ENCODE results near the gene SRSF1.

The SRSF1 gene

DNA sequence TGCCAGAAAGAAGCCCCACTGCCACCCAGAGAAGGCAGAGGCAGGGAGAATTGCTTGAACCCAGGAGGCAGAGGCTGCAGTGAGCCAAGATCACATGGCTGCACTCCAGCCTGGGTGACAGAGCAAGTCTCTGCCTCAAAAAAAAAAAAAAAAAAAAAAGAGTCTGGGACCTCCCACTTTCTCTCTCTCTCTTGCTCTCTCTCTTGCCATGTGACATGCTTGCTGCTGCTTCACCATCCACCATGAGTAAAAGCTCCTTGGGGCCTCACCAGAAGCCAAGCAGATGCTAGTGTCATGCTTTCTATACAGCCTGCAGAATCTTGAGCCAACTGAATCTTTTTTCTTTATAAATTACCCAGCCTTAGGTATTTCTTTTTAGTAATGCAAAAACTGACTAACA is 21.5 kb upstream of the SRSF1 start:
- no peak overlapping the region for H3K4me3 ChIP-seq (ENCODE audit: low read length)
- no peak for DNase-seq (ENCODE audit: low read depth, low spot score)

DNA sequence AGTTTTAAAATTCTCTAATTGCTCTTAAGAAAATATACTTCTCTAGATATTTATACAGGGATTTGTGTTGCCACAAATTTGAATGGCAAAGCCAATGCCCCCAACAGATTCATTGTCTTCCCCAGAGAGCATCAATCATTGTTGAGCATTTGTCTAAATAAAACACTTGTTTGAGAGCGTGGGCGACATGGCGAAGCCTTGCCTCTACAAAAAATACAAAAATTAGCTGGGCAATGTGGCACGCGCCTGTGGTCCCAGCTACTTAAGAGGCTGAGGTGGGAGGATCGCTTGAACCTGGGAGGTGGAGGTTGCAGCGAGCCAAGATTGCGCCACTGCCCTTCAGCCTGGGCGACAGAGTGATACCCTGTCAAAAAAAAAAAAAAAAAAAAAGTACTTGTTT is 13.4 kb upstream of the SRSF1 start:
- H3K4me3 ChIP-seq (ENCODE audit: low read length) = no peak overlapping the region
- no peak for DNase-seq (ENCODE audit: low read depth, low spot score)

DNA sequence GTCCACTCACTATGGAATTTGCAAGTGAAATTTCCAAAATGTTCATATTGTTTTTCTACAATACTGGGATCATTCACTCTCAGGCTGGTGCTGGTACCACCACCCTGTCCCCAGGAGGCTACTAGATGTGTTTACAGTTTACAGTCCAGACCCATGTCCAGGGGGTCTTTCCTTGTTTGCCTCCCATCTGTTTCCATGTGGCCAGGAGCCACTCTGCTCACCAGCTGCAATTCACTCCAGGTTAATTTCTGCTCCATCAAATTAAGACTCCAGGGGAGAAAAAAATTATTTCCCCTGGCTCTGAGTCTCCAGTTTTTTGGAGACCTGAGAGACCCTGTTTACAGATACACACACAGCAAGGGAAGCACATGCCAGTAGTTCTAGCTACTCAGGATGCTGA is 12.5 kb upstream of the SRSF1 start:
- DNase-seq (ENCODE audit: low read depth, low spot score) = no peak
- H3K4me3 ChIP-seq (ENCODE audit: low read length) = no peak overlapping the region

DNA sequence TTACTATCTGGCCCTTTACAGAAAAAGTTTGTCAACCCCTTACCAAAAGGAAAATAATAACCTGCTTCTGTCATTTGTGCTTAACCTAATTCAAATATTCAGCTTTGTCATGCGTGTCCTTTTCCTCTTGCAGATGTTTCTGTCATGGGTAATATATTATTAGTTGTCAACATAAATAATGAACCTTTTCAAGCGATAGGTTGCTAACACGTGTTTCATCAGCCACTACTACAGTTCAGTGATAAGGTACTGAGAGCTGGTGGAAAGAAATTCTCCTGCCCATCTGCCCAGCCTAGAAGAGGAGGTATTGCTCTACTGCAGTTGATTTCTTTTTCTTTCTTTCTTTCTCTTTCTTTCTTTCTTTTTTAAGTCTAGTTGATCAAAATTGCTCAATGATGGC is 12.0 kb upstream of the SRSF1 start:
- no peak overlapping the region for H3K4me3 ChIP-seq (ENCODE audit: low read length)
- no peak for DNase-seq (ENCODE audit: low read depth, low spot score)

- DNase-seq (ENCODE audit: low read depth, low spot score) = no peak
- H3K4me3 ChIP-seq (ENCODE audit: low read length) = no peak overlapping the region
Observed at GRCh38 chr17:58010067-58010799, 3.2 kb upstream of the SRSF1 start.

DNA sequence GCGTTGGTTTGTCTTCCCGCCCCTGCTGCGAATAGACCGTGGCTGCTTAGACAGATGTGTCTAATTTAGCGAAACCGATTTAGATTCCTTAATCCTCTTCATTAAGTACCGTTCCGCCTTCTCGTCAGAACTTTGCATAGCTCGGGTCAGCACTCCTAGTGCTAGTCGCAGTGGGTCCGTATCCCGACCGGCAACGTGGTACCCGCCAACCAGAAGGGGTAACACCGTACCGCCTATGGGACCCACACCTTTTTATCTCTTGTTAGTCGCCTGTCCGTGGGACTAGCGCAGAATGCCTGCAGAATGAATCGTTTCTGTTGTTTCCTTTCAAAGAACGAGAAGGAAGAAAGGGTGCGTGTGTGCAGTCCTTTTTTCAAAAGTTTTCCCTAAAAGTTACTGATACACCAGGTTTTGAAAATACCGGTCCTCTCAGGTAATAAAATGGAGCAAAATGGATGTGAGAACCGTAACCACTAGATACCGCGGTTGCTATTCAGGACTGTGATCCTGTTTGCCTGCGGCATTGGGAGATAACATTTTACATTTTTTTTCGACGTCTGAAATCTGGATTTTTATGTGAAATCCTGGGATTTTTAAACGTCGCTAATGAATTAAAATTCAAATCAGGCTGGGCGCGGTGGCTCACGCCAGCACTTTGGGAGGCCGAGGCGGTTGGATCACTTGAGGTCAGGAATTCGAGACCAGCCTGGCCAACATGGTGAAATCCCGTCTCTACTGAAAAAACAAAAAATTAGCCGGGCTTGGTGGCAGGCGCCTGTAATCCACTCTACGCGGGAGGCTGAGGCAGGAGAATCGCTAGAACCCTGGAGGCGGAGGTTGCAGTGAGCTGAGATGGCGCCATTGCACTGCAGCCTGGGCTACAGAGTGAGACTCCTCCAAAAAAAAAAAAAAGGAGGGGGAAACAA is 998 bp upstream of the SRSF1 start:
- peak overlapping the region; percentile 98 for H3K4me3 ChIP-seq (ENCODE audit: low read length)
- no peak for DNase-seq (ENCODE audit: low read depth, low spot score)

- peak overlapping the region; percentile 98 for H3K4me3 ChIP-seq (ENCODE audit: low read length)
- peak; percentile 64 for DNase-seq (ENCODE audit: low read depth, low spot score)
Observed at GRCh38 chr17:58006560-58006923, 504 bp downstream of the SRSF1 start.

DNA sequence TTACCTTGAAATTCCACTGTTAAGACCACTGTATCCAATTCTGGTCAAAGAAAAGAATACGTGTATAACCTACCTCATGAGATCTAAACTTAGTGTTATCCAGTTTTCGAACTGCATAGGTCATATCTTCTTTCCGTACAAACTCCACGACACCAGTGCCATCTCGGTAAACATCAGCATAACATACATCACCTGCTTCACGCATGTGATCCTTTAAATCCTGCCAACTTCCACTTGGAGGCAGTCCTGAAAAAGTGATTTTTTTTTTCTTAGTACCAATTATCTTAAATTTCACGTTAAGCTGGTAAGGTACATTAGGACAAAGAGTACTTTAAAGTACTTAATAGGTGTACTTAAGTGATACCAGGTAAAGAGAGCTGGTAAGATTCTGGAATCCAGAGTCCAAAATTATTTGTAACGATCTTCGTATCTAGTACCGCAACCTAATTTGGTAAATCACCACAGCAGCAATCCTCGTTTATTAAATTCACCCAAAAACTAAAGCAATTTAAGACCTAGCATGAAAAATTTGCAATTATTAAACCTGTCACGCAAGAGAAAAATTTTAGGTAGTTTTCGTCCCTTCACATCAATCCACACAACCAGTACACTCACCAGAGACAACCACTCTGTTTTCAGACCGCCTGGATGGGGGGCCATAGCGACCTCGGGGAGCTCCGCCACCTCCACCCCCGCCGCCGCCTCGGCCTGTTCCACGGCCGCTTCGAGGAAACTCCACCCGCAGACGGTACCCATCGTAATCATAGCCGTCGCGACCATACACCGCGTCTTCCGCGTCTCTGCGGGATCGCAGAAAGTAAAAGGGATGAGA is 1.1 kb downstream of the SRSF1 start:
- peak overlapping the region; percentile 98 for H3K4me3 ChIP-seq (ENCODE audit: low read length)
- DNase-seq (ENCODE audit: low read depth, low spot score) = no peak

GRCh38 chr17:58005031-58005727 is 1.9 kb downstream of the SRSF1 start:
- DNase-seq (ENCODE audit: low read depth, low spot score) = no peak
- H3K4me3 ChIP-seq (ENCODE audit: low read length) = peak overlapping the region; percentile 98

DNA sequence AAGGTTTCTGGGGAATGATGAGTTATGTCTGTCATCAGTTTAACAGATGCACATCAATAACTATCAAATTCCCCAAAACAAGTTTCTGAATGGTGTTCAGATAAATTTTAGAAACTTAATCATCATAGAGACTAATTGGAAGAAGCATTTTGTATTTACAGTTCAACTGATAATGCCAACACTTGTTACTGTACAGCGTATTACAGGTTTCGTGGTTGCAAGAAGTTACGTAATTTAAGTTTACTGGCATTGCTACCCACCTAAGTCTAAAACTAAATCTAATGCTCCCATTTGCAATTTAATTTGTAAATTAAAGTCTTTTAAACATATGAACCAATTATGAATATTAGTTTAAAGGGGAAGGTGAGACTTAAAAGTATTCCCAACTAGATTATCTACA is 3.0 kb downstream of the SRSF1 start:
- H3K4me3 ChIP-seq (ENCODE audit: low read length) = no peak overlapping the region
- no peak for DNase-seq (ENCODE audit: low read depth, low spot score)

DNA sequence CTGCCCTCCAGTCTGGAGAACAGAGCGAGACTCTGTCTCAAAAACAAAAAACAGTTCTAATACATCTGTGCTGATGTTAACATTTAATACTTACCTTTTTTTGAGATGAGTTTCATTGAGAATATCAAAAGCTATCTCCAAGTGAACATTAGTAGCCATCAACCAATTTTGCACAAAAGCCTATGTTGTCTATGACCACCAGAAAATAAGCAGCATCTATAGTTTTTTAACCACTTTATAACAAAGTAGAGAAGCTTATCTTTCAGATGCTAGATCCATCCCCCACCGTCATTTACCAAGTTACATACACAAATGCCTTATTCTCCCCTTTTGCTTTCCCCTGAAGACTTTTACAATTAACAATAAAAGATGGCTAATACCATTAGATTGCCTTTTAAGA is 4.1 kb downstream of the SRSF1 start:
- DNase-seq (ENCODE audit: low read depth, low spot score) = no peak
- H3K4me3 ChIP-seq (ENCODE audit: low read length) = no peak overlapping the region

- DNase-seq (ENCODE audit: low read depth, low spot score) = no peak
- no peak overlapping the region for H3K4me3 ChIP-seq (ENCODE audit: low read length)
Observed at GRCh38 chr17:58002154-58002948, 4.7 kb downstream of the SRSF1 start.

GRCh38 chr17:58001461-58002124 is 5.5 kb downstream of the SRSF1 start:
- no peak for DNase-seq (ENCODE audit: low read depth, low spot score)

GRCh38 chr17:57999496-58000017 is 7.5 kb downstream of the SRSF1 start:
- no peak overlapping the region for H3K4me3 ChIP-seq (ENCODE audit: low read length)
- peak; percentile 82 for DNase-seq (ENCODE audit: low read depth, low spot score)

More at GRCh38 chr17:58001461-58002124, 5.5 kb downstream of the SRSF1 start:
- no peak overlapping the region for H3K4me3 ChIP-seq (ENCODE audit: low read length)

- no peak overlapping the region for H3K4me3 ChIP-seq (ENCODE audit: low read length)
- no peak for DNase-seq (ENCODE audit: low read depth, low spot score)
Observed at GRCh38 chr17:57999010-57999495, 8.0 kb downstream of the SRSF1 start.

GRCh38 chr17:57997085-57997809 is 9.8 kb downstream of the SRSF1 start:
- no peak overlapping the region for H3K4me3 ChIP-seq (ENCODE audit: low read length)
- DNase-seq (ENCODE audit: low read depth, low spot score) = no peak
